Measurements from ENCODE around the gene RBPJL.
"Not testable (repeated sequence)": the region's sequence is repeated elsewhere in the genome, so short reads cannot be mapped to it uniquely, and the experiment has no call there.

The RBPJL gene

GRCh38 chr20:45344168-45344860 lies 37.7 kb downstream of the RBPJL start:
- DNase-seq, result no peak

- DNase-seq, result no peak
Observed at GRCh38 chr20:45345104-45345936, 38.7 kb downstream of the RBPJL start.

GRCh38 chr20:45346291-45346718 lies 39.7 kb downstream of the RBPJL start:
- DNase-seq, result no peak

- DNase-seq, result no peak
Observed at GRCh38 chr20:45346851-45347250, 40.2 kb downstream of the RBPJL start.

- no peak for DNase-seq
Observed at GRCh38 chr20:45347297-45347935, 40.8 kb downstream of the RBPJL start.

- peak; percentile 72 for DNase-seq
Observed at GRCh38 chr20:45347936-45348778, 41.5 kb downstream of the RBPJL start, which contains the start of gene SDC4. SDC4 (minus strand) TSS chr20:45348424; CDS start chr20:45348384, 40 bp downstream.

- no peak for DNase-seq
Observed at GRCh38 chr20:45350217-45350616, 43.6 kb downstream of the RBPJL start.

GRCh38 chr20:45350795-45351194 lies 44.2 kb downstream of the RBPJL start:
- not testable (repeated sequence) for DNase-seq

GRCh38 chr20:45352729-45353128 lies 46.1 kb downstream of the RBPJL start:
- no peak for DNase-seq

- DNase-seq, result no peak
Observed at GRCh38 chr20:45353746-45354145, 47.1 kb downstream of the RBPJL start.

- no peak for DNase-seq
Observed at GRCh38 chr20:45354423-45355208, 48.0 kb downstream of the RBPJL start.

- no peak for DNase-seq
Observed at GRCh38 chr20:45355209-45356084, 48.8 kb downstream of the RBPJL start.

GRCh38 chr20:45358282-45359068 lies 51.8 kb downstream of the RBPJL start:
- no peak for DNase-seq

- no peak for DNase-seq
Observed at GRCh38 chr20:45359069-45359405, 52.4 kb downstream of the RBPJL start.

- DNase-seq, result no peak
Observed at GRCh38 chr20:45359406-45360148, 52.9 kb downstream of the RBPJL start.

- DNase-seq, result no peak
Observed at GRCh38 chr20:45361793-45362192, 55.2 kb downstream of the RBPJL start.

GRCh38 chr20:45362804-45363610 lies 56.4 kb downstream of the RBPJL start, which contains the start of gene SYS1:
SYS1 (plus strand) TSS chr20:45363156; CDS start chr20:45363532, 376 bp downstream.
- DNase-seq, result peak; percentile 100
